Measurements from ENCODE around the gene CHRDL2.

The CHRDL2 gene

GRCh38 chr11:74646954-74647353 is 84.3 kb downstream of the CHRDL2 start:
- TF ChIP-seq, protein P1, sequence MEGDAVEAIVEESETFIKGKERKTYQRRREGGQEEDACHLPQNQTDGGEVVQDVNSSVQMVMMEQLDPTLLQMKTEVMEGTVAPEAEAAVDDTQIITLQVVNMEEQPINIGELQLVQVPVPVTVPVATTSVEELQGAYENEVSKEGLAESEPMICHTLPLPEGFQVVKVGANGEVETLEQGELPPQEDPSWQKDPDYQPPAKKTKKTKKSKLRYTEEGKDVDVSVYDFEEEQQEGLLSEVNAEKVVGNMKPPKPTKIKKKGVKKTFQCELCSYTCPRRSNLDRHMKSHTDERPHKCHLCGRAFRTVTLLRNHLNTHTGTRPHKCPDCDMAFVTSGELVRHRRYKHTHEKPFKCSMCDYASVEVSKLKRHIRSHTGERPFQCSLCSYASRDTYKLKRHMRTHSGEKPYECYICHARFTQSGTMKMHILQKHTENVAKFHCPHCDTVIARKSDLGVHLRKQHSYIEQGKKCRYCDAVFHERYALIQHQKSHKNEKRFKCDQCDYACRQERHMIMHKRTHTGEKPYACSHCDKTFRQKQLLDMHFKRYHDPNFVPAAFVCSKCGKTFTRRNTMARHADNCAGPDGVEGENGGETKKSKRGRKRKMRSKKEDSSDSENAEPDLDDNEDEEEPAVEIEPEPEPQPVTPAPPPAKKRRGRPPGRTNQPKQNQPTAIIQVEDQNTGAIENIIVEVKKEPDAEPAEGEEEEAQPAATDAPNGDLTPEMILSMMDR (IDR thresholded peaks at IDR 0.05; ENCODE audit: low read depth, low read length, missing control alignments), result no peak

More at GRCh38 chr11:74646954-74647353, 84.3 kb downstream of the CHRDL2 start:
- no peak overlapping the region for H3K4me3 ChIP-seq (replicated peaks; ENCODE audit: low read depth, low read length)
- DNase-seq (ENCODE audit: extremely low read depth, low read depth), result no peak
